IMR-90 (cell line): ENCODE results near the gene SH3D21. TPM values are rescaled to one million over a fixed set of nuclear protein-coding genes. Genes with fewer than 3 reads are reported as not detected.

Experiments
- ATAC-seq: fragments of 200-7000 bp; cut with Tn5 transposase; 2 replicates; pipeline ENCODE4 v1.9.1; 2020; ENCODE audit warnings: low read depth, mild to moderate bottlenecking, moderate library complexity
- BruUV-seq: library from RNA; stranded (reverse); fragments of 400-500 nt; replicated peaks from 2 replicates; lab custom pipeline; 2021; lab: Mats Ljungman, UMichigan
- CTCF ChIA-PET: fragments of 300-600 bp; formaldehyde crosslinking; extraction: SDS; loops from one replicate; lab custom pipeline; 2021; ENCODE audit warnings: antibody characterized with exemption; lab: Yijun Ruan, JAX
- POLR2A ChIA-PET: fragments of 300-600 bp; sonication (Branson Sonifier 250); formaldehyde crosslinking; loops from one replicate; lab custom pipeline; 2022; ENCODE audit warnings: antibody characterized with exemption; ENCODE audit not compliant: unreplicated experiment; lab: Charles Lee
- DNase-seq: peaks from one replicate; pipeline ENCODE4 v3.0.0; 2013
- H2AFZ ChIP-seq: replicated peaks from 2 replicates; pipeline ENCODE3; 2013; ENCODE audit warnings: low read length, mild to moderate bottlenecking; ENCODE audit not compliant: poor library complexity
- H2AK5ac ChIP-seq: 2 replicates; pipeline ENCODE4 v1.6.1; 2013; ENCODE audit warnings: low read depth, low read length, inconsistent platforms
- H2AK9ac ChIP-seq: replicated peaks from 2 replicates; pipeline ENCODE3; 2013; ENCODE audit warnings: mild to moderate bottlenecking, low read depth, low read length, moderate library complexity; ENCODE audit not compliant: poor library complexity
- H2BK120ac ChIP-seq: 2 replicates; pipeline ENCODE4 v1.6.1; 2013; ENCODE audit warnings: low read depth, low read length, inconsistent platforms
- H2BK15ac ChIP-seq: 3 replicates; pipeline ENCODE4 v1.6.1; 2013; ENCODE audit warnings: low read depth, low read length, inconsistent platforms
- H2BK20ac ChIP-seq: 2 replicates; pipeline ENCODE4 v1.6.1; 2013; ENCODE audit warnings: low read depth, mild to moderate bottlenecking, inconsistent platforms, low read length, moderate library complexity
- H2BK5ac ChIP-seq: 2 replicates; pipeline ENCODE4 v1.6.1; 2013; ENCODE audit warnings: mild to moderate bottlenecking, low read depth, low read length, inconsistent platforms; ENCODE audit not compliant: poor library complexity, severe bottlenecking
- H3K14ac ChIP-seq: replicated peaks from 2 replicates; pipeline ENCODE4 v1.6.1; 2013; ENCODE audit warnings: low read depth, low read length, inconsistent platforms
- H3K18ac ChIP-seq: 2 replicates; pipeline ENCODE4 v1.6.1; 2013; ENCODE audit warnings: low read depth, low read length, control low read depth
- H3K23ac ChIP-seq: 2 replicates; pipeline ENCODE4 v1.6.1; 2013; ENCODE audit warnings: low read depth, low read length, inconsistent platforms
- H3K27ac ChIP-seq: 2 replicates; pipeline ENCODE4 v1.5.1; 2013; ENCODE audit warnings: mild to moderate bottlenecking, control low read depth, low read length; ENCODE audit not compliant: insufficient read depth
- H3K27me3 ChIP-seq: 2 replicates; pipeline ENCODE4 v1.6.1; 2013; ENCODE audit warnings: low read length; ENCODE audit not compliant: control insufficient read depth, insufficient read depth
- H3K36me3 ChIP-seq: 2 replicates; pipeline ENCODE4 v1.6.1; 2013; ENCODE audit warnings: low read length, mixed read lengths; ENCODE audit not compliant: control insufficient read depth, insufficient read depth
- H3K4ac ChIP-seq: 2 replicates; pipeline ENCODE4 v1.6.1; 2013; ENCODE audit warnings: low read depth, low read length, inconsistent platforms
- H3K4me1 ChIP-seq: 2 replicates; pipeline ENCODE4 v1.6.1; 2013; ENCODE audit warnings: low read length, mixed read lengths; ENCODE audit not compliant: control insufficient read depth, insufficient read depth
- H3K4me2 ChIP-seq: 2 replicates; pipeline ENCODE4 v1.6.1; 2013; ENCODE audit warnings: low read depth, mild to moderate bottlenecking, control low read depth, low read length, moderate library complexity
- H3K4me3 ChIP-seq: 2 replicates; pipeline ENCODE4 v1.5.1; 2013; ENCODE audit warnings: low read depth, mild to moderate bottlenecking, control low read depth, low read length, moderate library complexity; ENCODE audit not compliant: insufficient read depth
- H3K56ac ChIP-seq: 2 replicates; pipeline ENCODE4 v1.6.1; 2013; ENCODE audit warnings: low read length, inconsistent platforms; ENCODE audit not compliant: insufficient read depth; ENCODE audit errors: extremely low read depth
- H3K79me1 ChIP-seq, 2 experiments: 2 replicates each; pipeline ENCODE4 v1.6.1; 2013; ENCODE audit warnings: low read length in 2 of 2, inconsistent platforms in 1 of 2, low read depth in 1 of 2
- H3K9ac ChIP-seq: 2 replicates; pipeline ENCODE4 v1.6.1; 2013; ENCODE audit warnings: low read depth, low read length, control low read depth
- H3K9me1 ChIP-seq: 2 replicates; pipeline ENCODE4 v1.6.1; 2013; ENCODE audit warnings: low read length, inconsistent platforms; ENCODE audit not compliant: insufficient read depth
- H3K9me3 ChIP-seq: 2 replicates; pipeline ENCODE4 v1.6.1; 2013; ENCODE audit warnings: low read length; ENCODE audit not compliant: control insufficient read depth, insufficient read depth
- H4K20me1 ChIP-seq: 2 replicates; pipeline ENCODE4 v1.6.1; 2013; ENCODE audit warnings: low read length, inconsistent platforms; ENCODE audit not compliant: insufficient read depth
- H4K5ac ChIP-seq: 2 replicates; pipeline ENCODE4 v1.6.1; 2013; ENCODE audit warnings: mild to moderate bottlenecking, low read depth, low read length, control low read depth
- H4K8ac ChIP-seq, 2 experiments: 2 replicates each; pipeline ENCODE4 v1.6.1; 2013; ENCODE audit warnings: low read depth in 2 of 2, low read length in 2 of 2, control low read depth in 1 of 2, inconsistent platforms in 1 of 2
- H4K91ac ChIP-seq: 2 replicates; pipeline ENCODE4 v1.6.1; 2013; ENCODE audit warnings: low read depth, low read length, inconsistent platforms; ENCODE audit not compliant: insufficient read depth
- BHLHE40 ChIP-seq: fragments of 150-350 bp; IDR thresholded peaks from 2 replicates; pipeline ENCODE4 v1.6.1; 2016; ENCODE audit warnings: mild to moderate bottlenecking, low read depth, low read length
- CEBPB ChIP-seq: IDR thresholded peaks from 2 replicates; pipeline ENCODE4 v1.6.1; 2012; ENCODE audit warnings: low read depth, low read length, improper control_type of control experiment
- CHD1 ChIP-seq: IDR thresholded peaks from 2 replicates; pipeline ENCODE4 v1.6.1; 2012; ENCODE audit warnings: low read depth, low read length, improper control_type of control experiment
- FOS ChIP-seq: fragments of 150-350 bp; IDR thresholded peaks from 2 replicates; pipeline ENCODE4 v1.6.1; 2016; ENCODE audit warnings: low read depth, low read length
- MAFK ChIP-seq: IDR thresholded peaks from 2 replicates; pipeline ENCODE4 v1.6.1; 2012; ENCODE audit warnings: low read depth, low read length, improper control_type of control experiment
- MAZ ChIP-seq: IDR thresholded peaks from 2 replicates; pipeline ENCODE4 v1.6.1; 2012; ENCODE audit warnings: low read depth, mild to moderate bottlenecking, low read length, improper control_type of control experiment, moderate library complexity, borderline replicate concordance
- MXI1 ChIP-seq: IDR thresholded peaks from 2 replicates; pipeline ENCODE4 v1.6.1; 2012; ENCODE audit warnings: low read depth, mild to moderate bottlenecking, low read length, moderate library complexity, borderline replicate concordance
- NFE2L2 ChIP-seq: fragments of 150-350 bp; IDR thresholded peaks from 2 replicates; pipeline ENCODE4 v1.6.1; 2016; ENCODE audit warnings: low read depth, mild to moderate bottlenecking, low read length
- POLR2A ChIP-seq: IDR thresholded peaks from 2 replicates; pipeline ENCODE4 v1.6.1; 2012; ENCODE audit warnings: mild to moderate bottlenecking, low read depth, low read length
- RAD21 ChIP-seq: IDR thresholded peaks from 2 replicates; pipeline ENCODE4 v1.6.1; 2012; ENCODE audit warnings: low read length, improper control_type of control experiment
- RCOR1 ChIP-seq: IDR thresholded peaks from 2 replicates; pipeline ENCODE4 v1.6.1; 2012; ENCODE audit warnings: mild to moderate bottlenecking, low read length, improper control_type of control experiment; ENCODE audit not compliant: insufficient replicate concordance
- RFX5 ChIP-seq: IDR thresholded peaks from 2 replicates; pipeline ENCODE4 v1.8.0; 2012; ENCODE audit warnings: low read depth, mild to moderate bottlenecking, low read length, moderate library complexity
- SMC3 ChIP-seq: fragments of 150-350 bp; IDR thresholded peaks from 2 replicates; pipeline ENCODE4 v1.6.1; 2016; ENCODE audit warnings: low read depth, mild to moderate bottlenecking, antibody characterized with exemption, low read length, moderate library complexity
- WGBS, 2 experiments: methylation state at CpG; one replicate each; pipeline versions ENCODE4 v1.1.5 to v1.1.7; 2013; ENCODE audit warnings: missing lambda C conversion rate in 2 of 2; ENCODE audit not compliant: insufficient read length in 1 of 2; ENCODE audit errors: extremely low coverage in 2 of 2; 5-methylcytosine and 5-hydroxymethylcytosine counted together
- dilution Hi-C: fragments of 300-500 bp; cut with HindIII; formaldehyde crosslinking; loops from one replicate; pipeline ENCODE4 v1.14.3; 2018; ENCODE audit warnings: low sequenced_read_pairs; ENCODE audit not compliant: unreplicated experiment
- in situ Hi-C: fragments of 300-500 bp; cut with MboI; formaldehyde crosslinking; loops from 3 replicates; pipeline ENCODE4 v1.14.3; 2019; ENCODE audit warnings: low sequenced_read_pairs, inconsistent platforms, mixed read lengths
- intact Hi-C: fragments of 100-400 bp; cut with micrococcal nuclease; formaldehyde crosslinking; loops from 2 replicates; pipeline ENCODE4 v1.10.0; 2022
- polyA plus RNA-seq, 3 experiments: library from polyadenylated mRNA; depleted of rRNA; stranded (reverse); fragments of >200 nt; gene quantifications; 2 replicates each; pipeline ENCODE4 v1.2.3, GENCODE V29; 2012; ENCODE audit warnings: low replicate concordance in 1 of 3
- total RNA-seq: library from RNA; depleted of rRNA; stranded (reverse); fragments of >200 nt; gene quantifications from 2 replicates; pipeline ENCODE4 v1.2.3, GENCODE V29; 2012
- TF ChIP-seq, protein P1 (sequence below): conservative IDR thresholded peaks from 2 replicates; pipeline ENCODE4 v1.5.1; 2012; ENCODE audit warnings: mild to moderate bottlenecking, low read depth, low read length, improper control_type of control experiment
- TF ChIP-seq, protein P2 (sequence below): fragments of 150-350 bp; IDR thresholded peaks from 2 replicates; pipeline ENCODE4 v1.6.1; 2017; ENCODE audit warnings: mild to moderate bottlenecking, antibody characterized with exemption, low read length, low read depth

The SH3D21 gene
- total and polyA plus RNA-seq, 2 of the 4 experiments (the other 2 are of a cell fraction) = 1.8 to 11.9 TPM

GRCh38 chr1:36256558-36257374 lies 49.4 kb upstream of the SH3D21 start:
- H3K4ac ChIP-seq = no peak overlapping the region
- no peak overlapping the region for H4K5ac ChIP-seq
- peaks cover 5% of the 10 kb centered on the region for H3K36me3 ChIP-seq
- no peak overlapping the region for H3K4me2 ChIP-seq
- no peak overlapping the region for H3K27ac ChIP-seq
- in situ Hi-C loops = no loop called here
- H4K8ac ChIP-seq = no peak overlapping the region
- no peak overlapping the region for H2BK5ac ChIP-seq
- no peak overlapping the region for H3K56ac ChIP-seq
- H3K18ac ChIP-seq = no peak overlapping the region
- H3K4me3 ChIP-seq = no peak overlapping the region
- dilution Hi-C loops = no loop called here
- H2AFZ ChIP-seq = no peak overlapping the region
- H3K9me3 ChIP-seq = no peaks in the 10 kb centered on the region
- no peak overlapping the region for H2BK20ac ChIP-seq
- ATAC-seq (no peak), DNase-seq (no peak)
- intact Hi-C loops = no loop called here
- CTCF ChIA-PET = no interaction called here
- no peak overlapping the region for H2BK15ac ChIP-seq
- H2AK5ac ChIP-seq = no peak overlapping the region
- peaks cover 14% of the 10 kb centered on the region for H3K4me1 ChIP-seq
- no peak overlapping the region for H3K23ac ChIP-seq
- POLR2A ChIA-PET = no interaction called here
- no TSS peak for BruUV-seq
- 70% methylated on average over 2 of the region's 15 CpGs; no CpG with 5 or more reads in 1 of the 2 experiments for WGBS, 2 experiments
- no peaks in the 10 kb centered on the region for H3K27me3 ChIP-seq
- H4K20me1 ChIP-seq = peaks cover 80% of the 10 kb centered on the region
- H2AK9ac ChIP-seq = no peak overlapping the region
- H3K9ac ChIP-seq = no peak overlapping the region
- peaks cover 19% of the 10 kb centered on the region; the same call in 1 of the 2 replicates for H3K9me1 ChIP-seq
- peaks cover 11 to 68% of the 10 kb centered on the region in 2 experiments; a peak in 3 of 4 replicates for H3K79me1 ChIP-seq
- H4K91ac ChIP-seq = no peak overlapping the region
- H2BK120ac ChIP-seq = no peak overlapping the region
- no peak overlapping the region for H3K14ac ChIP-seq
- TF ChIP-seq BHLHE40 (no peak), CEBPB (no peak), MXI1 (no peak), SMC3 (no peak), RCOR1 (no peak), POLR2A (no peak), NFE2L2 (no peak), CHD1 (no peak), RAD21 (no peak), MAFK (no peak), RFX5 (no peak), MAZ (no peak), FOS (no peak)
- TF ChIP-seq, protein P1, sequence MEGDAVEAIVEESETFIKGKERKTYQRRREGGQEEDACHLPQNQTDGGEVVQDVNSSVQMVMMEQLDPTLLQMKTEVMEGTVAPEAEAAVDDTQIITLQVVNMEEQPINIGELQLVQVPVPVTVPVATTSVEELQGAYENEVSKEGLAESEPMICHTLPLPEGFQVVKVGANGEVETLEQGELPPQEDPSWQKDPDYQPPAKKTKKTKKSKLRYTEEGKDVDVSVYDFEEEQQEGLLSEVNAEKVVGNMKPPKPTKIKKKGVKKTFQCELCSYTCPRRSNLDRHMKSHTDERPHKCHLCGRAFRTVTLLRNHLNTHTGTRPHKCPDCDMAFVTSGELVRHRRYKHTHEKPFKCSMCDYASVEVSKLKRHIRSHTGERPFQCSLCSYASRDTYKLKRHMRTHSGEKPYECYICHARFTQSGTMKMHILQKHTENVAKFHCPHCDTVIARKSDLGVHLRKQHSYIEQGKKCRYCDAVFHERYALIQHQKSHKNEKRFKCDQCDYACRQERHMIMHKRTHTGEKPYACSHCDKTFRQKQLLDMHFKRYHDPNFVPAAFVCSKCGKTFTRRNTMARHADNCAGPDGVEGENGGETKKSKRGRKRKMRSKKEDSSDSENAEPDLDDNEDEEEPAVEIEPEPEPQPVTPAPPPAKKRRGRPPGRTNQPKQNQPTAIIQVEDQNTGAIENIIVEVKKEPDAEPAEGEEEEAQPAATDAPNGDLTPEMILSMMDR = no peak
- TF ChIP-seq, protein P2, sequence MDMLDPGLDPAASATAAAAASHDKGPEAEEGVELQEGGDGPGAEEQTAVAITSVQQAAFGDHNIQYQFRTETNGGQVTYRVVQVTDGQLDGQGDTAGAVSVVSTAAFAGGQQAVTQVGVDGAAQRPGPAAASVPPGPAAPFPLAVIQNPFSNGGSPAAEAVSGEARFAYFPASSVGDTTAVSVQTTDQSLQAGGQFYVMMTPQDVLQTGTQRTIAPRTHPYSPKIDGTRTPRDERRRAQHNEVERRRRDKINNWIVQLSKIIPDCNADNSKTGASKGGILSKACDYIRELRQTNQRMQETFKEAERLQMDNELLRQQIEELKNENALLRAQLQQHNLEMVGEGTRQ = no peak
